Astrocyte (in vitro differentiated cells and primary cell): ENCODE measurements around the gene SND1.

Experiments used
- CTCF ChIP-seq: IDR thresholded peaks from 2 replicates; pipeline ENCODE4 v1.5.1; 2011; ENCODE audit warnings: low read depth, mild to moderate bottlenecking, inconsistent platforms, low read length, moderate library complexity; ENCODE audit not compliant: insufficient read depth
- EZH2 ChIP-seq: IDR thresholded peaks from 2 replicates; pipeline ENCODE4 v1.6.1; 2012; ENCODE audit warnings: mild to moderate bottlenecking, low read length, inconsistent platforms; ENCODE audit not compliant: insufficient read depth

DNA sequence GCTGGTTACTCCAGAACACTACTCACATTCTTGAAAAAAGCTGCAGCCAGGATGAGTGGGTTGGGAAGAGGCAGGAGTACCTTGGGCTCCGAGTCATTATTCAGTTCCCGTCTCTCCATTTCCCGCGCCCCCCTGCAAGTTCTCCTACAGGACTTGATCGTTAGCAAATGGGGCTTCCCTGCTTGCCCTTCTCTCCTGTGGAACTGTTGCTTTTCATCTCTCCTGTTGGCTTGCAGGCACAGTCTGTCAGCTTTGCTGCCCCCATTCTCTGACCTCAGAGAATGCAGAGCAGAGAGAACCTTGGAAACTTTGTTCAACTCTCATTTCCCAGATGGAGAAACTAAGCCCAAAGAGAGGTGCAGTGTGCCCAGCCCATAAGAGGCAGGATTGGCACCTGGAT is 414.9 kb downstream of the SND1 start:
- TF ChIP-seq CTCF (no peak), EZH2 (no peak)
